Karpas-422 (cell line): ENCODE data around the gene JOSD2. TPM values are rescaled to one million over a fixed set of nuclear protein-coding genes. Genes with fewer than 3 reads are reported as not detected.

Source experiments
- DNase-seq: peaks from one replicate; pipeline ENCODE4 v3.0.0-alpha.2; 2015
- H2AFZ ChIP-seq: fragments of 200-600 bp; sonication (generic); 2 replicates; pipeline ENCODE4 v1.6.1; 2014; ENCODE audit warnings: antibody characterized with exemption, low read length, mixed read lengths
- H3K27ac ChIP-seq: fragments of 200-600 bp; sonication (generic); 2 replicates; pipeline ENCODE4 v1.5.1; 2014; ENCODE audit warnings: mild to moderate bottlenecking, low read length, moderate library complexity
- H3K27me3 ChIP-seq: fragments of 200-600 bp; sonication (generic); 2 replicates; pipeline ENCODE4 v1.6.1; 2014; ENCODE audit warnings: low read length, mixed read lengths
- H3K36me3 ChIP-seq: fragments of 200-600 bp; sonication (generic); 2 replicates; pipeline ENCODE4 v1.6.1; 2014; ENCODE audit warnings: low read length, mixed read lengths; ENCODE audit not compliant: insufficient read depth
- H3K4me1 ChIP-seq: fragments of 200-600 bp; sonication (generic); 2 replicates; pipeline ENCODE4 v1.6.1; 2014; ENCODE audit warnings: mild to moderate bottlenecking, low read length, mixed read lengths
- H3K4me2 ChIP-seq: fragments of 200-600 bp; sonication (generic); 2 replicates; pipeline ENCODE4 v1.6.1; 2014; ENCODE audit warnings: low read length, low read depth, mild to moderate bottlenecking; ENCODE audit not compliant: poor library complexity, severe bottlenecking
- H3K4me3 ChIP-seq: fragments of 200-600 bp; sonication (generic); 2 replicates; pipeline ENCODE4 v1.5.1; 2014; ENCODE audit warnings: mild to moderate bottlenecking, antibody characterized with exemption, low read length, mixed read lengths
- H3K79me2 ChIP-seq: fragments of 200-600 bp; sonication (generic); 2 replicates; pipeline ENCODE4 v1.6.1; 2014; ENCODE audit warnings: mild to moderate bottlenecking, low read length, mixed read lengths
- H3K9ac ChIP-seq: fragments of 200-600 bp; sonication (generic); 2 replicates; pipeline ENCODE4 v1.6.0; 2014; ENCODE audit warnings: low read length
- H3K9me2 ChIP-seq: fragments of 200-600 bp; sonication (generic), shearing (Covaris generic); replicated peaks from 2 replicates; pipeline ENCODE4 v1.6.0; 2014; ENCODE audit warnings: mild to moderate bottlenecking, low read length, moderate library complexity; ENCODE audit not compliant: insufficient read depth
- H3K9me3 ChIP-seq: fragments of 300-700, 200-600 bp; sonication (generic); 2 replicates; pipeline ENCODE4 v1.6.1; 2014; ENCODE audit warnings: low read length, mixed read lengths
- H4K20me1 ChIP-seq: fragments of 200-600 bp; sonication (generic); 2 replicates; pipeline ENCODE4 v1.6.1; 2014; ENCODE audit warnings: mild to moderate bottlenecking, antibody characterized with exemption, low read length, low read depth; ENCODE audit not compliant: insufficient read depth
- total RNA-seq: library from RNA; depleted of rRNA; stranded (reverse); fragments of >200 nt; shearing (Covaris generic); gene quantifications from 2 replicates; pipeline ENCODE4 v1.2.3, GENCODE V29; 2014; ENCODE audit warnings: low replicate concordance

Gene JOSD2
- total RNA-seq, 1 experiment from 2014 or later = 15.8 TPM

GRCh38 chr19:50507376-50507775 lies 3.6 kb downstream of the JOSD2 start:
- H3K27me3 ChIP-seq = no peaks in the 10 kb centered on the region
- no peaks in the 10 kb centered on the region; the same call in 1 of the 2 replicates for H3K79me2 ChIP-seq
- no peaks in the 10 kb centered on the region for H3K36me3 ChIP-seq
- H3K9me2 ChIP-seq = no peaks in the 10 kb centered on the region
- no peak for DNase-seq
- no peak overlapping the region for H3K4me2 ChIP-seq
- H3K27ac ChIP-seq = no peak overlapping the region
- no peak overlapping the region for H3K9ac ChIP-seq
- H3K4me1 ChIP-seq = peaks cover 16% of the 10 kb centered on the region
- no peak overlapping the region for H2AFZ ChIP-seq
- no peak overlapping the region for H3K4me3 ChIP-seq
- no peaks in the 10 kb centered on the region for H4K20me1 ChIP-seq
- H3K9me3 ChIP-seq = no peaks in the 10 kb centered on the region

- Histone ChIP-seq H2AFZ (no peak overlapping the region), H3K9me3 (no peaks in the 10 kb centered on the region), H3K4me1 (peaks cover 11% of the 10 kb centered on the region), H3K9ac (no peak overlapping the region), H3K9me2 (no peaks in the 10 kb centered on the region), H3K36me3 (no peaks in the 10 kb centered on the region), H3K27ac (no peak overlapping the region), H3K27me3 (no peaks in the 10 kb centered on the region), H4K20me1 (no peaks in the 10 kb centered on the region), H3K4me2 (no peak overlapping the region), H3K4me3 (no peak overlapping the region), H3K79me2 (no peaks in the 10 kb centered on the region; the same call in 1 of the 2 replicates)
- no peak for DNase-seq
Observed at GRCh38 chr19:50506700-50507099, 4.3 kb downstream of the JOSD2 start.

GRCh38 chr19:50505856-50506611 lies 5.0 kb downstream of the JOSD2 start:
- Histone ChIP-seq H3K4me3 (no peak overlapping the region), H3K27me3 (no peaks in the 10 kb centered on the region), H3K27ac (no peak overlapping the region), H3K79me2 (no peaks in the 10 kb centered on the region; the same call in 1 of the 2 replicates), H3K4me1 (peaks cover 9% of the 10 kb centered on the region), H3K9ac (no peak overlapping the region), H4K20me1 (no peaks in the 10 kb centered on the region), H3K4me2 (no peak overlapping the region), H3K36me3 (no peaks in the 10 kb centered on the region), H3K9me2 (no peaks in the 10 kb centered on the region), H2AFZ (no peak overlapping the region), H3K9me3 (no peaks in the 10 kb centered on the region)
- no peak for DNase-seq

- no peak overlapping the region for H3K4me3 ChIP-seq
- no peaks in the 10 kb centered on the region for H3K9me2 ChIP-seq
- H3K27ac ChIP-seq = no peak overlapping the region
- H3K79me2 ChIP-seq = no peaks in the 10 kb centered on the region
- no peaks in the 10 kb centered on the region for H3K27me3 ChIP-seq
- peaks cover 15% of the 10 kb centered on the region for H3K4me1 ChIP-seq
- no peaks in the 10 kb centered on the region for H3K9me3 ChIP-seq
- H2AFZ ChIP-seq = no peak overlapping the region
- H4K20me1 ChIP-seq = no peaks in the 10 kb centered on the region
- H3K9ac ChIP-seq = no peak overlapping the region
- H3K4me2 ChIP-seq = no peak overlapping the region
- no peak for DNase-seq
- H3K36me3 ChIP-seq = no peaks in the 10 kb centered on the region
Observed at GRCh38 chr19:50501568-50502475, 9.2 kb downstream of the JOSD2 start.

- no peaks in the 10 kb centered on the region for H3K79me2 ChIP-seq
- no peaks in the 10 kb centered on the region for H3K27me3 ChIP-seq
- DNase-seq = no peak
- H3K4me2 ChIP-seq = no peak overlapping the region
- no peaks in the 10 kb centered on the region for H4K20me1 ChIP-seq
- H3K36me3 ChIP-seq = no peaks in the 10 kb centered on the region
- no peak overlapping the region for H3K9ac ChIP-seq
- H3K9me3 ChIP-seq = no peaks in the 10 kb centered on the region
- no peak overlapping the region for H3K27ac ChIP-seq
- H3K4me3 ChIP-seq = no peak overlapping the region
- H2AFZ ChIP-seq = no peak overlapping the region
- peaks cover 15% of the 10 kb centered on the region for H3K4me1 ChIP-seq
- no peaks in the 10 kb centered on the region for H3K9me2 ChIP-seq
Observed at GRCh38 chr19:50501186-50501567, 9.8 kb downstream of the JOSD2 start.

GRCh38 chr19:50500753-50501151 lies 10.2 kb downstream of the JOSD2 start:
- H3K9me2 ChIP-seq = no peaks in the 10 kb centered on the region
- H3K79me2 ChIP-seq = no peaks in the 10 kb centered on the region
- H2AFZ ChIP-seq = no peak overlapping the region
- H3K36me3 ChIP-seq = no peaks in the 10 kb centered on the region
- H3K27ac ChIP-seq = no peak overlapping the region
- no peak overlapping the region for H3K4me3 ChIP-seq
- H3K27me3 ChIP-seq = no peaks in the 10 kb centered on the region
- peaks cover 15% of the 10 kb centered on the region for H3K4me1 ChIP-seq
- H3K9ac ChIP-seq = no peak overlapping the region
- no peaks in the 10 kb centered on the region for H3K9me3 ChIP-seq
- no peak overlapping the region for H3K4me2 ChIP-seq
- H4K20me1 ChIP-seq = no peaks in the 10 kb centered on the region
- no peak for DNase-seq

GRCh38 chr19:50500060-50500752 lies 10.8 kb downstream of the JOSD2 start:
- no peak overlapping the region for H3K4me3 ChIP-seq
- H4K20me1 ChIP-seq = no peaks in the 10 kb centered on the region
- H3K36me3 ChIP-seq = no peaks in the 10 kb centered on the region
- H3K4me2 ChIP-seq = peak overlapping the region; percentile 21
- no peaks in the 10 kb centered on the region for H3K9me3 ChIP-seq
- no peaks in the 10 kb centered on the region for H3K79me2 ChIP-seq
- no peak overlapping the region for H3K9ac ChIP-seq
- H2AFZ ChIP-seq = no peak overlapping the region
- no peaks in the 10 kb centered on the region for H3K27me3 ChIP-seq
- peaks cover 15% of the 10 kb centered on the region for H3K4me1 ChIP-seq
- H3K9me2 ChIP-seq = no peaks in the 10 kb centered on the region
- peak; percentile 78 for DNase-seq
- no peak overlapping the region for H3K27ac ChIP-seq
